Activated CD4-positive, CD25-positive, alpha-beta regulatory T cell treated with anti-CD3 and anti-CD28 coated beads, Interleukin-2, amount 50 U/mL, for 16 hours (primary cell): Measurements from ENCODE around the gene KIF26B.
"Not testable (repeated sequence)": the region's sequence is repeated elsewhere in the genome, so short reads cannot be mapped to it uniquely, and the experiment has no call there.

Experiments used
- DNase-seq: peaks from one replicate; pipeline ENCODE4 v3.0.0-alpha.2; 2020; ENCODE audit warnings: low read depth, low spot score

Gene KIF26B

GRCh38 chr1:245694753-245695195 is 540.0 kb downstream of the KIF26B start:
- DNase-seq, result no peak

GRCh38 chr1:245695211-245695610 is 540.4 kb downstream of the KIF26B start:
- DNase-seq, result no peak

- DNase-seq, result not testable (repeated sequence)
Observed at GRCh38 chr1:245695701-245696100, 540.9 kb downstream of the KIF26B start.

- DNase-seq, result no peak
Observed at GRCh38 chr1:245698116-245698515, 543.3 kb downstream of the KIF26B start.

GRCh38 chr1:245698860-245699259 is 544.1 kb downstream of the KIF26B start:
- DNase-seq, result no peak

GRCh38 chr1:245700631-245701030 is 545.8 kb downstream of the KIF26B start:
- no peak for DNase-seq

GRCh38 chr1:245701631-245702030 is 546.8 kb downstream of the KIF26B start:
- DNase-seq, result no peak

- no peak for DNase-seq
Observed at GRCh38 chr1:245702346-245702745, 547.6 kb downstream of the KIF26B start.

GRCh38 chr1:245704341-245704740 is 549.6 kb downstream of the KIF26B start:
- no peak for DNase-seq

GRCh38 chr1:245704765-245705164 is 550.0 kb downstream of the KIF26B start:
- no peak for DNase-seq

GRCh38 chr1:245707941-245708340 is 553.2 kb downstream of the KIF26B start:
- no peak for DNase-seq

- no peak for DNase-seq
Observed at GRCh38 chr1:245710961-245711903, 556.4 kb downstream of the KIF26B start.

- not testable (repeated sequence) for DNase-seq
Observed at GRCh38 chr1:245714027-245714426, 559.2 kb downstream of the KIF26B start.

- DNase-seq, result no peak
Observed at GRCh38 chr1:245715291-245715701, 560.5 kb downstream of the KIF26B start.

GRCh38 chr1:245715970-245716369 is 561.2 kb downstream of the KIF26B start:
- no peak for DNase-seq

- DNase-seq, result no peak
Observed at GRCh38 chr1:245716561-245716960, 561.8 kb downstream of the KIF26B start.

GRCh38 chr1:245717611-245718010 is 562.8 kb downstream of the KIF26B start:
- DNase-seq, result no peak

- DNase-seq, result no peak
Observed at GRCh38 chr1:245718123-245718522, 563.3 kb downstream of the KIF26B start.

- no peak for DNase-seq
Observed at GRCh38 chr1:245718951-245719350, 564.2 kb downstream of the KIF26B start.

- DNase-seq, result no peak
Observed at GRCh38 chr1:245721488-245721887, 566.7 kb downstream of the KIF26B start.

- DNase-seq, result not testable (repeated sequence)
Observed at GRCh38 chr1:245728035-245728434, 573.2 kb downstream of the KIF26B start.

GRCh38 chr1:245730801-245731200 is 576.0 kb downstream of the KIF26B start:
- no peak for DNase-seq

- DNase-seq, result not testable (repeated sequence)
Observed at GRCh38 chr1:245740336-245740735, 585.6 kb downstream of the KIF26B start.
